Ascending aorta (tissue), 2 donors: ENCODE data around the gene ZDHHC5. TPM values are rescaled to one million over a fixed set of nuclear protein-coding genes. Genes with fewer than 3 reads are reported as not detected.
A peak's percentile ranks its signal among the peaks of the same experiment; 100 is the strongest.
"Not testable (repeated sequence)": the region's sequence is repeated elsewhere in the genome, so short reads cannot be mapped to it uniquely, and the experiment has no call there.

Experiments used
- DNase-seq, 2 donors: peaks; one replicate each; pipeline ENCODE4 v3.0.0-alpha.2; 2019; ENCODE audit warnings: low spot score in 2 of 2
- H3K27ac ChIP-seq, 2 donors: fragments of 200-600 bp; sonication (generic); one replicate each; pipeline ENCODE4 v1.5.1; 2016 to 2017; ENCODE audit warnings: mild to moderate bottlenecking in 1 of 2
- H3K27me3 ChIP-seq: fragments of 200-600 bp; sonication (generic); one replicate; pipeline ENCODE4 v1.5.1; 2017
- H3K36me3 ChIP-seq, 2 donors: fragments of 200-600 bp; sonication (generic); one replicate each; pipeline ENCODE4 v1.5.1; 2016
- H3K4me1 ChIP-seq, 2 donors: fragments of 200-600 bp; sonication (generic); one replicate each; pipeline ENCODE4 v1.5.1; 2016 to 2017; ENCODE audit warnings: mild to moderate bottlenecking in 1 of 2
- H3K4me3 ChIP-seq, 2 donors: fragments of 200-600 bp; sonication (generic); one replicate each; pipeline ENCODE4 v1.5.1; 2016 to 2017; ENCODE audit warnings: mild to moderate bottlenecking in 1 of 2
- H3K9me3 ChIP-seq, 2 donors: fragments of 200-600 bp; sonication (generic); one replicate each; pipeline ENCODE4 v1.5.1; 2016
- intact Hi-C: fragments of 100-400 bp; cut with DNase I; formaldehyde crosslinking; loops from one replicate; pipeline ENCODE4 v1.15.1; 2023
- total RNA-seq: library from RNA; depleted of rRNA; stranded (reverse); fragments of >200 nt; gene quantifications from one replicate; pipeline ENCODE4 v1.1.0, GENCODE V29; 2016
- TF ChIP-seq, protein P1 (sequence below), 3 experiments: fragments of 200-600 bp in 2 of 3; fragments of 450-650 bp in 1 of 3; sonication (generic) in 2 of 3; IDR thresholded peaks; one replicate each; pipeline ENCODE4 v1.5.1; 2016 to 2019; ENCODE audit warnings: antibody characterized with exemption in 3 of 3, mild to moderate bottlenecking in 1 of 3, moderate library complexity in 1 of 3

The ZDHHC5 gene
- total RNA-seq, 1 donor from 2014 or later: 26.2 TPM

DNA sequence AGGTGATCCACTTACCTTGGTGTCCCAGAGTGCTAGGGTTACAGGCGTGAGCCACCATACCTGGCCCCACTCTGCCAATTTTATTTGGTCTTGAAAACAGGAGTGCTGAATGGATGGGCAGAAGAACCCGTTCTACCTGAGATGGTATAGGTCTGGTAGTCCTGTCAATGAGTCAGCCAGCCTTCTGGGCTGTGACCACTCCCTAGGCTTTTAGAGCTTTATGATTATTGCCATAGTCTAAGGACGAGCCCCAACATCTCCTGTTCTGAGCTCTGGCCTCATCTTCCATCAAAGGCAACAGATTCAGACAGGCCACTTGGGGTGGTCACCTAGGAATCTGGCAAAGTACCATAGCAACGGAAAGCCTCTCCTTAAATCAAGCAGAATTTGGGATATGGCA is 11.5 kb downstream of the ZDHHC5 start:
- Histone ChIP-seq H3K4me1 (peaks cover 0 to 9% of the 10 kb centered on the region in 2 donors), H3K27ac (peak overlapping the region in 1 of 2 donors; percentile 19), H3K36me3 (peaks cover 32 to 39% of the 10 kb centered on the region in 2 donors), H3K27me3 (no peaks in the 10 kb centered on the region), H3K9me3 (no peaks in the 10 kb centered on the region), H3K4me3 (no peak overlapping the region)
- TF ChIP-seq, protein P1, sequence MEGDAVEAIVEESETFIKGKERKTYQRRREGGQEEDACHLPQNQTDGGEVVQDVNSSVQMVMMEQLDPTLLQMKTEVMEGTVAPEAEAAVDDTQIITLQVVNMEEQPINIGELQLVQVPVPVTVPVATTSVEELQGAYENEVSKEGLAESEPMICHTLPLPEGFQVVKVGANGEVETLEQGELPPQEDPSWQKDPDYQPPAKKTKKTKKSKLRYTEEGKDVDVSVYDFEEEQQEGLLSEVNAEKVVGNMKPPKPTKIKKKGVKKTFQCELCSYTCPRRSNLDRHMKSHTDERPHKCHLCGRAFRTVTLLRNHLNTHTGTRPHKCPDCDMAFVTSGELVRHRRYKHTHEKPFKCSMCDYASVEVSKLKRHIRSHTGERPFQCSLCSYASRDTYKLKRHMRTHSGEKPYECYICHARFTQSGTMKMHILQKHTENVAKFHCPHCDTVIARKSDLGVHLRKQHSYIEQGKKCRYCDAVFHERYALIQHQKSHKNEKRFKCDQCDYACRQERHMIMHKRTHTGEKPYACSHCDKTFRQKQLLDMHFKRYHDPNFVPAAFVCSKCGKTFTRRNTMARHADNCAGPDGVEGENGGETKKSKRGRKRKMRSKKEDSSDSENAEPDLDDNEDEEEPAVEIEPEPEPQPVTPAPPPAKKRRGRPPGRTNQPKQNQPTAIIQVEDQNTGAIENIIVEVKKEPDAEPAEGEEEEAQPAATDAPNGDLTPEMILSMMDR (IDR thresholded peaks at IDR 0.05): no peak
- intact Hi-C loops: no loop called here
- no peak for DNase-seq

DNA sequence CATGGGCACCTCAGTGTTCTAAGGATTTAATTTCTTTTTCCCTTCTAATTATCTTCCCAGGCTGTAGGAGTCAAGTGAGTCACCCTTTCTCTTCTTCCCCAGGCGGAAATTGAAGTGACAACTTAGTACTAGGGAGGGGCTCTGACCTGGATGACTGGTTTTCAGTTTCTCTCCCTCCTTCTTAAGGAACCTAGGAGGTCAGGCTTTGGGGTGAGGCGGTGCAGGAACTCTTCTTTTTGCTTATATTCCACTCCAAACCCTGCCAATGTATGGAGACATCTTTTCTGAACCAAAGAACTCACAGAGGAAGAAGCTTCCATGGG is 12.6 kb downstream of the ZDHHC5 start:
- TF ChIP-seq, protein P1 (IDR thresholded peaks at IDR 0.05): no peak
- intact Hi-C loops: no loop called here
- DNase-seq: no peak
- Histone ChIP-seq H3K9me3 (no peaks in the 10 kb centered on the region), H3K27me3 (no peaks in the 10 kb centered on the region), H3K4me1 (peaks cover 0 to 9% of the 10 kb centered on the region in 2 donors), H3K27ac (peak overlapping the region in 1 of 2 donors; percentile 1), H3K4me3 (no peak overlapping the region), H3K36me3 (peaks cover 37 to 42% of the 10 kb centered on the region in 2 donors)

DNA sequence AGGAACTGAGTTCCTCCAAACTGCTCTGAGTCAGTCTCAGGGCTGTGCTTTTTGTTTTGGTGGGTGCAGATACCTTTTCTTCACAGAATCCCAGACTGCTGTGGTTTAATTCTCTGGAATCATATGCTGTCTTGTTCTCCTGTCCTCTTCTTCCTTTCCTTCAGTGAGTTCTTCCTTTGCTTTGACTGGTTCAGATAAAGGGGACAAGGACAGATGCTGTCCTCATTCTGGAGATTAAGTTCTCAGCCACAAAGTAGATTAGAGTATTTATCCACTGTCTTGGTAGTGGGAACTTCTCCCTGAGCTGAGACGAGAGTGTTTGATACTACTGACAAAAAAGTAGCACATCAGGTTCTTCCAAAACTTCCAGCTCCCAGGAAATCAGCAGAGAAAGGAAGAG is 13.3 kb downstream of the ZDHHC5 start:
- H3K36me3 ChIP-seq: peaks cover 43 to 46% of the 10 kb centered on the region in 2 donors
- H3K27ac ChIP-seq: no peak overlapping the region
- DNase-seq: no peak
- TF ChIP-seq, protein P1 (IDR thresholded peaks at IDR 0.05): no peak
- no peak overlapping the region for H3K4me3 ChIP-seq
- H3K4me1 ChIP-seq: peaks cover 0 to 9% of the 10 kb centered on the region in 2 donors
- no peaks in the 10 kb centered on the region for H3K9me3 ChIP-seq
- intact Hi-C loops: no loop called here
- no peaks in the 10 kb centered on the region for H3K27me3 ChIP-seq

DNA sequence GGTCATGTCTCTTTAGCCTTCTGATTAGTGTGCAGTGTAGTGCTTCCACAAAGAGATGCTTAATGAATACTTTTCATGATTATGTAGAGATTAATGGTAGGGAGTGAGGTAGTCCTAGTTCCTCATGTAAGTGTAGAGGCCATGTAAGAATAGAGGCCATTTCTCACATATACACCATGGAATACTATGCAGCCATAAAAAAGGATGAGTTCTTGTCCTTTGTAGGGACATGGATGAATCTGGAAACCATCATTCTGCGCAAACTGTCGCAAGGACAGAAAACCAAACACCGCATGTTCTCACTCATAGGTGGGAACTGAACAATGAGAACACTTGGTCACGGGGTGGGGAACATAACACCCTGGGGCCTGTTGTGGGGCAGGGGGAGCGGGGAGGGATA is 22.6 kb downstream of the ZDHHC5 start:
- H3K27me3 ChIP-seq, intact Hi-C loops, H3K4me3 ChIP-seq, DNase-seq, H3K27ac ChIP-seq, H3K9me3 ChIP-seq, H3K4me1 ChIP-seq: not testable (repeated sequence)
- peaks cover 85 to 99% of the 10 kb centered on the region in 2 donors for H3K36me3 ChIP-seq

DNA sequence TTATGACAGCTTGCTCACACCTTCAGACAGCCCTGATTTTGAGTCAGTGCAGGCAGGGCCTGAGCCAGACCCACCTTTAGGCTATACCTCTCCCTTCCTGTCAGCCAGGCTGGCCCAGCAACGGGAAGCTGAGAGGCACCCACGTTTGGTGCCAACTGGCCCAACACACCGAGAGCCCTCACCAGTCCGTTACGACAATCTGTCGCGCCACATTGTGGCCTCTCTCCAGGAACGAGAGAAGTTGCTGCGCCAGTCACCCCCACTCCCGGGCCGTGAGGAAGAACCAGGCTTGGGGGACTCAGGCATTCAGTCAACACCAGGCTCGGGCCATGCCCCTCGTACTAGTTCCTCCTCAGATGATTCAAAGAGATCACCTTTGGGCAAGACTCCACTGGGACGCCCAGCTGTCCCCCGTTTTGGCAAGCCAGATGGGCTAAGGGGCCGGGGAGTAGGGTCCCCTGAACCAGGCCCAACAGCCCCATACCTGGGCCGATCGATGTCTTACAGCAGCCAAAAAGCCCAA is 31.0 kb downstream of the ZDHHC5 start:
- Histone ChIP-seq H3K9me3 (no peaks in the 10 kb centered on the region), H3K36me3 (peaks cover 85 to 86% of the 10 kb centered on the region in 2 donors), H3K27me3 (no peaks in the 10 kb centered on the region), H3K27ac (no peak overlapping the region), H3K4me1 (peaks cover 0 to 2% of the 10 kb centered on the region in 2 donors), H3K4me3 (no peak overlapping the region)
- intact Hi-C loops: no loop called here
- DNase-seq: no peak
- TF ChIP-seq, protein P1 (IDR thresholded peaks at IDR 0.05): no peak

DNA sequence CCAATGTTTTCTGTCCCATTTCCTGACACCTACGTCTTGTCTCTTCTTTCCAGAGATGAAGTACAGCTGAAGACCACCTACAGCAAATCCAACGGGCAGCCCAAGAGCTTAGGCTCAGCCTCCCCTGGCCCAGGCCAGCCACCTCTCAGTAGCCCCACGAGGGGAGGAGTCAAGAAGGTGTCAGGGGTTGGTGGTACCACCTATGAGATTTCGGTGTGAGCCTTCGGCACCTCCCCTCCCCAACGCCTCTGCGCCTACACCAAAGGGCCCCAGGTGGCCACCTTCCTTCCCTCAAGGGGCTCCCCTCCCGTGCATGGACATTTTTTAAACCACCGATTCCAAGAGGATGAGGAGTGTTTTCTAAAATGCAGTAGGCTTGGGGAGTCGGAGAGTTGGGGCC is 31.9 kb downstream of the ZDHHC5 start:
- DNase-seq: no peak
- TF ChIP-seq, protein P1 (IDR thresholded peaks at IDR 0.05): no peak
- H3K36me3 ChIP-seq: peaks cover 83 to 86% of the 10 kb centered on the region in 2 donors
- intact Hi-C loops: no loop called here
- no peak overlapping the region for H3K27ac ChIP-seq
- H3K9me3 ChIP-seq: no peaks in the 10 kb centered on the region
- H3K4me3 ChIP-seq: no peak overlapping the region
- H3K27me3 ChIP-seq: no peaks in the 10 kb centered on the region
- H3K4me1 ChIP-seq: peaks cover 0 to 4% of the 10 kb centered on the region in 2 donors
